ENCODE data around the gene PCBD1.

The PCBD1 gene

DNA sequence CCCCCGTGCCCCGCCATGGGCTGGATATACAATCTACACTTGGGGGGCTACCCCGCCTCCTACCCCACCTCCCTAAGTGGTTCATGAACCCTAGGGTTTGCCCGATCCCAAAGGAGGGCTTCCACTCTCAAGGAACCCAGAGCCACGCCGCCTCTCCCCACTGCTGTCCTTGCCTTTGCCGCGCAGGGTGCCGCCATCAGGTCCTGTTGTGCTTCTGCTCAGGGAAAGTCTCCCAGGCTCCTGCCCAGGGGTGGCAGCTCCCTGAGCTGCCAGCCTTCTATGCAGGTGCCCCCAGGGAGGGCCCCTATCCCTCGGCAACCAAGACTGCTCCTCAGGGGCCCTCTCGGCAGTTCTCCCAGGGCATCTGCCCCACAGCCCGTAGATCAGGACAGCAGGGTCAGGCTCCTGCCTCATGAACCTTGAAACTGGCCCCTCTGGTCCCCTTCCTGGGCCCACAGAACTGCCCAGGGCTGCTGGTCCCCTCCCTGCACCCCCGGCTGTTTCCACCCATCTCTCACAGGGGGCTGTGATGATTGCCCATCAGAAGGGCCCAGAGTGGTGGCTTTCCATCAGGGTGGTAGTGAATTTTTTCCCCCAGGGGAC lies 13.0 kb upstream of the PCBD1 start:
- no peak for DNase-seq

GRCh38 chr10:70899096-70899495 lies 10.7 kb upstream of the PCBD1 start:
- no peak for DNase-seq

- DNase-seq: no peak
These were observed 10.3 kb upstream of the PCBD1 start for GRCh38 chr10:70898687-70899086.

- DNase-seq: no peak
These were observed 8.2 kb upstream of the PCBD1 start for GRCh38 chr10:70896551-70896950.

- DNase-seq: no peak
These were observed 6.1 kb upstream of the PCBD1 start for GRCh38 chr10:70894416-70894815.

DNA sequence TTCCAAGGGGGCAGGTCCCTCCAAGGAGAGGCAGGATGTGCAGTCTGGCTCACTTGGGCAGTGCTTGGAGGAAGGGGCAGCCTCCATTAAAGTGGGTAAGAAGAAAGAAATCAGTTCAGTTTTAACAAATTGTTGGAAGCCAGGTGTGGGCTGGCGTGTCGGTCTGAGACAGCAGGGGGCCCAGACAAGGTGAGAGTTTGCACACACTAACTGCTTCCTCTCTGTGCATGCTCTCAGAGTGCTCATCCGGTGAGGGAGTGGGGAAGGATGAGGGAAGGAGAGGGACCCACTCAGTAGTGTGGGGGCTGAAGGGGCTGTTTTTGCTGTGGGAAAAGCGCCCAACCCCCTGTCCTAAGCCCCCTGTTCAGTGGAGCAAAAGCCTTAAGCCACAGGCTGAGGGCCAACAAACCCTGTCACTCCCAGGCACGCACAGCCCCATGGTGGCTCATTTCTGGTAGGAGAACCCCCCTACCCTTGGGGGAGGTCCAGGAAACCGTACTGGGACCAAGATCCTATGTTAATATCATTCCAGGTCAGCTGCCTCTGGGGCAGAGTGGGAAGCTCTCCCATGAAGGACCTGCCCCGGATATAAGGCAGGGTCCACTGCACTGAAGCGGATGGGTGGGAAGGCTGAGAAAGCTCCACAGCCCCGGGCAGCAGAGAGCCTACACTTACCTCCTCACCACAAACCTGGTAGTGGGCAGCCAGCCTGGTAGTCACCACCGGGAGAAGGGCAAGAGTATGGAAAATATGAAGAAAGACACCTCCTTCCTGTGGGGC lies 5.1 kb upstream of the PCBD1 start:
- no peak for DNase-seq

- no peak for DNase-seq
These were observed 4.3 kb upstream of the PCBD1 start for GRCh38 chr10:70892631-70893030.

GRCh38 chr10:70891627-70892026 lies 3.3 kb upstream of the PCBD1 start:
- no peak for DNase-seq

GRCh38 chr10:70890917-70891431 lies 2.6 kb upstream of the PCBD1 start:
- no peak for DNase-seq

DNA sequence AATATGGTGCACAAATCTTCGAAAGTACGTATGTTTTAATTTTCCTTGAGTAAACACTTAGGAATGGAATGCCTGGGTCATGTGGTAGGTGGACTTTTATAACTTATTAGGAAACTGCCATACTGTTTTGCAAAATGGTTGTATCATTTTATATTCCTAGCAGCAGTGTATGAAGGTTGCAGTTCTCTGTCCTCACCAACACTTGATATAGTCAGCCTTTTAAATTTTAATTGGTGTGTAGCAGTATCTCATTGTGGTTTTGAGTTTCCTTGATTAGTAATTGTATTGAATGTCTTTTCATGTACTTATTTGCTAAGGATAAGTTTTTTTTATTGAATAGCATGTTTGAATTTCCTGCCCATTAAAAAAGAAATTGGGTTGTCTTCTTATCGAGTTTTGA lies 926 bp upstream of the PCBD1 start:
- no peak for DNase-seq

GRCh38 chr10:70886921-70887665 lies 1.3 kb downstream of the PCBD1 start:
- DNase-seq: no peak

- peak; percentile 86 to 90 for DNase-seq
These were observed 2.1 kb downstream of the PCBD1 start for GRCh38 chr10:70885931-70886903.

DNA sequence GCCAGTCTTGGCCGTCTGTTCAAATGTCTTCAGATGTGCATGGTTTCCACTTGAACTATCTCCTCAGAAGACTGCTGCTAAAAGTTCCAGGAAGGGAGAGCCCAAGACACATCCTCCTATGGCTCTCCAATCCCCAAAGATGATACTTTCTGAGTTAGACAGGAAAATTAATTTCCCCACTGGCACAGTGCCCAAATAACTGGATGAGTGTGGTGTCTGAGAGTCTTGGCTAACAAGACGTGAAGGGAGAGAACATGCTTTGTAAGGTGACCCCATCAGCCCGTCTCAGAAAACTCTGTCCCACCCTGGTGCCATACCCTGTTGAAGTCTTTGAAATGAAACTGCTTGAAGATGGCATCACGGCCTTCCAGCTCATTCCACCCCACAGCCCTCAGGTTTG lies 2.9 kb downstream of the PCBD1 start:
- DNase-seq: no peak

DNA sequence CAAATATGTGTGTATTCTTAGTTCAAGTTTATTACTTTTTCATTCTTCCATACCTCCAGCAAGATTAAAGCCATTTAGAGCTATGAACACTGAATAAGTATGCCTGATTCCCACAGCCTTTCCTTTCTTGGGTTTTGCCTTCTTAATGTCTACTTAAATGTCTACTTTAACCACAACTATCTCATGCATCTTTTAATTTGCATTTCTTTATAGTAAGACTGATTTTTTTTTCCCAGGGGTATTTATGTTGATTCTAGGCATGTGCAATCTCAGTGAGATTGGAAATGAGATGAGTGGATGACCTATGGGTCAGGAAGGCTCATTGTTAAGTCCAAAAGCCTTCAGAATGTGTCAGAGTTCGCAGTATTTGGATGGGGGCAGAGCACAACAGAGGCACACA lies 3.6 kb downstream of the PCBD1 start:
- no peak for DNase-seq

GRCh38 chr10:70880077-70880534 lies 8.3 kb downstream of the PCBD1 start:
- DNase-seq: peak; percentile 78 to 83

DNA sequence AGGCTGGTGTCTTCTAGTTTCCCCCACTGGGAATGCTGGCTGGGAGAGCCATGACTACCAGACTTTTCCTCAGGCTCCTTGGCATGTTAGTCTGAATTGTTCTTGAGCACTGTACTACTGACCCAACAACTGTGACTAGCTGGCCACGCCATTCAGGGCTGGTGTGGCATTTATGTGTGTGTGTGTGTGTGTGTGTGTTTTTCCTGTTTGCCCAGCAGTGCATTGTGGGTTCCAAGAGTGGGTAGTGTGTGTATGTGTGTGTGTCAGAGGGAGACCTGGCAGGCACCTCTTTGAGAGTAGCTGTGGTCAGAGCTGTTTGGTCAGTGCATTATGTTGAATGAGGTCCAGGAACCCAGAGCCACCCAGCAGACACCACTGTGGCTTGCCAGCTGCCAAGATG lies 9.2 kb downstream of the PCBD1 start:
- no peak for DNase-seq

DNA sequence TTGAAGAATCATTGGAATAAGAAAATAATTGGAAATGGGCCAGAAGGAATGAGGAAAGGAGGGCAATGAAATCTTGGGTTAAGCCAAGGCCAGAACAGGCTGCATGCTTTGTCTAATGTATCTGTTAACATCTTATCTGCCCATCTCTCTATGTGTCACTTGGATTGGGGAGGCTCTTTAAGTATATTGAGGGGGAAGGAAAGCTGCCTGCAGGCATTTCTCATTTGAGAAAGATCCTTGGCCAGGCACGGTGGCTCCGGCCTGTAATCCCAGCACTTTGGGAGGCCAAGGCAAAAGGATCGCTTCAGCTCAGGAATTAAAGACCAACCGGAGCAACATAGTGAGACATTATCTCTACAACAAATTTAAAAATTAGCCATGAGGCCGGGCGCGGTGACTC lies 14.3 kb downstream of the PCBD1 start:
- no peak for DNase-seq

- no peak for DNase-seq
These were observed 16.1 kb downstream of the PCBD1 start for GRCh38 chr10:70872291-70872690.

DNA sequence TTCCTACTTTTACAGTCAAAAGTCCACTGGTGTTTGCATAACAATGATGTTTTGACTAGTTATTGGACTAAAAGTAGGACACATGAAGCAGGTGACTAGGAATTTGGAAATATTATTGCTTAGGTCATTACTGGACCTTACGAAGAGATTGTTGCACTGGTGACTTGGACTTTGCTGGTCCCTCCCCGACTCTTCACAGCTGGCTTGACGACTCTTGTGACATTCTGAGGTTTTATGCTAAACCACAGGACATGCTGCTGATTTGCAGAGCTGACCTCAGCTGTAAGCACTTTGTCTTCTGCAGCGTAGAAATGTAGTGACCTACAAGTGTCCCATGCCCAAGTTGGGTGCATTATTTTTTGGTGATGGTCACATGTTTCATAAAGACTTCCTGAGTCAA lies 21.9 kb downstream of the PCBD1 start:
- peak; percentile 93 to 96 for DNase-seq

GRCh38 chr10:70864935-70865334 lies 23.4 kb downstream of the PCBD1 start:
- no peak for DNase-seq

DNA sequence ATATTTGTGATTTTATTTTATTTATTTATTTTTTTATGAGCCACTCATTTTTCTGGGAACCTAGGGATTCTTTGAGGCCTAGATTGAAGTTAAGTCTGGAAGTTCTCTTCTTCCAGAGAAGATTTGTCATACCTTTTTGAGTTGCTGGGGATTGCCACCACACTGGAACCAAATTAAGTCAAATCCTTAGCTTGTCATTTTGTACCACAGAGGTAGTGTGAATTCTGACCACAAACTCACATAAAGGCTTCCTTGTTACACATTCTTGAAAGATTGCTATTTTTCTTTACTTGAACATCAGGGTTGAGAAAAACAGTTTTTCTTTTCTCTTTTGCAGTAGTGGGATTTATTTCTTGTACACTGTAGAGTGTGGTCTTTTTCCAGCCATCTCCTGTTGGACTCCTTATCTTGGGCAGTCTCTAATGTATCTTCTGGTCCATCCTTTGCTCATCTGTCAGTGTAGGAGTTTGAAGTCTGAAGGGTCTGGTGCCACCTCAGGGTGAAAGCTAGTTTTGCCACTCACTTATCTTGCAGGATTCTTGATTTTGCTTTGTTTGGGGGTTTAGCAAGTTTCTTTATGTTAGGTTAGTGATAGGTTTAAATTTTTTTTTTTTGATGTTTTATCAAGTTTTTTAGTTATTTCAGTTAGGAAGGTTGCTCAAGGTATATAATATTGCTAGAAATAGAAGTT lies 24.8 kb downstream of the PCBD1 start:
- no peak for DNase-seq
